Measurements from ENCODE around the gene MRFAP1L1. TPM values are rescaled to one million over a fixed set of nuclear protein-coding genes. Genes with fewer than 3 reads are reported as not detected.

Gene MRFAP1L1
- total RNA-seq, 1 donor from 2014 or later = 57.9 TPM

DNA sequence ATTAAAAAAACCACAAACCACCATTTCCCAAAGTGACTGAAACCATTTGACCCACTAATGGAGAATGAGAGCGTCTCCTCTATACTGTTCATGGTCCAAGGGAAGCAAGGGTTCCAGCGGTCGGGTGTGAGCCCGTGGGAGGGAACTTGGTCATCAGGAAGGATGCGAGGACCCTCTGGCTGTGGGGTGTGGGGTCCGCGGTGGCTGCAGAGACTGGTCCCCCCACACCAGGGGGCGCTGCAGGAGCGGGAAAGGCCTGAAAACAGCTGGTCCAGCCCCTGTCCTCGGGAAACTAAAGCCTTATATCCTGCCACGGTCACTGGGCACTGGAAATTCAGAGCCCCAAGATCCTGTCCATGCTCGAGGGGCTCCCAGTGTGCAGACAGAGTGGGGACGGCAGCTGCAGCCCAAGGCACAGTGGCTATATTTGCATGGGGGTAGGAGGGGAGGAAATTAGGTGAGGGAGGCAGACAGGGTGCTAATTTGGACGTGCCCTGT, 10.6 kb upstream of the MRFAP1L1 start:
- TF ChIP-seq, protein P1, sequence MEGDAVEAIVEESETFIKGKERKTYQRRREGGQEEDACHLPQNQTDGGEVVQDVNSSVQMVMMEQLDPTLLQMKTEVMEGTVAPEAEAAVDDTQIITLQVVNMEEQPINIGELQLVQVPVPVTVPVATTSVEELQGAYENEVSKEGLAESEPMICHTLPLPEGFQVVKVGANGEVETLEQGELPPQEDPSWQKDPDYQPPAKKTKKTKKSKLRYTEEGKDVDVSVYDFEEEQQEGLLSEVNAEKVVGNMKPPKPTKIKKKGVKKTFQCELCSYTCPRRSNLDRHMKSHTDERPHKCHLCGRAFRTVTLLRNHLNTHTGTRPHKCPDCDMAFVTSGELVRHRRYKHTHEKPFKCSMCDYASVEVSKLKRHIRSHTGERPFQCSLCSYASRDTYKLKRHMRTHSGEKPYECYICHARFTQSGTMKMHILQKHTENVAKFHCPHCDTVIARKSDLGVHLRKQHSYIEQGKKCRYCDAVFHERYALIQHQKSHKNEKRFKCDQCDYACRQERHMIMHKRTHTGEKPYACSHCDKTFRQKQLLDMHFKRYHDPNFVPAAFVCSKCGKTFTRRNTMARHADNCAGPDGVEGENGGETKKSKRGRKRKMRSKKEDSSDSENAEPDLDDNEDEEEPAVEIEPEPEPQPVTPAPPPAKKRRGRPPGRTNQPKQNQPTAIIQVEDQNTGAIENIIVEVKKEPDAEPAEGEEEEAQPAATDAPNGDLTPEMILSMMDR (IDR thresholded peaks at IDR 0.05; ENCODE audit: insufficient read depth, low read length, severe bottlenecking) = peak; percentile 94
- FAIRE-seq (no peak), DNase-seq (ENCODE audit: low read depth) (no peak)
- Histone ChIP-seq H3K4me3 (ENCODE audit: low read depth, low read length) (no peak overlapping the region), H3K27me3 (ENCODE audit: control insufficient read depth, insufficient read depth, low read length) (no peaks in the 10 kb centered on the region), H3K36me3 (ENCODE audit: control insufficient read depth, insufficient read depth, low read length) (no peaks in the 10 kb centered on the region)

DNA sequence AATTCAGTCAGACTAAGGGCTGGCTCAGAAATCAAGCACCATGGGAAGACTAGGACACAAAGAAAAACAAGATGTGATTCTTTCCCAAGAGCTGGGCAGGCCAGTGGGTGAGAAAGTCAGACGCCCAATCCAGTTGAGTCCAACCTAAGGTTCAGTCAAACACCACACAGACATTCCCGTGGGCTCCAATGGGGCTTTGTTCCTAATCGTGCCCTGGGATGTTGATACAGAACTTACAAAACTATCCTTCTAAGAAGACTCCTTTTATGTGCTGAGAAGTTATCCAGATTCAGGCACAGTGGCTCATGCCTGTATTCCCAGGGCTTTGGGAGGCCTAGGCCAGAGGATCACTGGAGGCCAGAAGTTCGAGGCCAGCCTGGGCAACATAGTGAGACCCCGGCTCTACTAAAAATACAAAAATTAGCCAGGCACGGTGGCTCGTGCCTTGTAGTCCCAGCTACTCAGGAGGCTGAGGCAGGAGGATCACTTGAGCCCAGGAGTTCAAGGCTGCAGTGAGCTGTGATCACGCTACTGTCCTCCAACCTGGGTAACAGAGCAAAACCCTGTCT, 10.0 kb upstream of the MRFAP1L1 start:
- no peak for DNase-seq (ENCODE audit: low read depth)
- TF ChIP-seq, protein P1 (IDR thresholded peaks at IDR 0.05; ENCODE audit: insufficient read depth, low read length, severe bottlenecking) = no peak

DNA sequence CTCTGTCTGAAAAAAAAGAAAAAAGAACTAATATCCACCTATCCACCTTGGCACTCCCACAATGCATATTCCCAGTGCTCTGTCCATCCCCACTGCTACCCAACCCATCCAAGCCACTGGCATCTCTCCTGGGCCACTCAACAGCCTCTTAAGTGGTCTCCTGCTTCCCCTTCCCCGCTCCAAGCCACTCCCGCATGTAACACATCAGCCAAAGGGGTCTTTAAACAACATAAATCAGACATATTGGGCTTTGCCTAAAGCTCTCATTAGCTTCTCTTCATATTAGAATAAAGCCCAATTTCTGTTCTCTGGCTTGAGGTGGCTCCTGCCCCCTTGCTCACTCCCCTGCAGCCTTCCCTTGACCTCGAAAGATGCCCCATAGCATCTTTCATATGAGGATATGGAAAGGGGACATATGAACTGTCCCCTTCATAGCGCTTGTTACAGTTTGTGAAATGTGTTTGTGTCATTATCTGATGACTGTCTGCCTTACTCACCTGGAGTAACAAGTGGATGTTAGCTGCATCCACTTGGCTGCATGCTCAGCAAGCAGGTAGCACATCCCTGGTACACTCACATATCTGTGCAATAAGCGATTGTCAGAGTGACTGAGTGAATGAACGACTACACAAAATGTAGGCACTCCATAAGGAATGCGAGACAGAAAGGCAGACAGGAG, 9.4 kb upstream of the MRFAP1L1 start:
- FAIRE-seq = no peak
- H3K27me3 ChIP-seq (ENCODE audit: control insufficient read depth, insufficient read depth, low read length) = no peaks in the 10 kb centered on the region
- no peak for DNase-seq (ENCODE audit: low read depth)
- TF ChIP-seq, protein P1 (IDR thresholded peaks at IDR 0.05; ENCODE audit: insufficient read depth, low read length, severe bottlenecking) = no peak
- no peak overlapping the region for H3K4me3 ChIP-seq (ENCODE audit: low read depth, low read length)
- H3K36me3 ChIP-seq (ENCODE audit: control insufficient read depth, insufficient read depth, low read length) = no peaks in the 10 kb centered on the region

More for the DNA sequence above, 10.0 kb upstream of the MRFAP1L1 start:
- Histone ChIP-seq H3K4me3 (ENCODE audit: low read depth, low read length) (no peak overlapping the region), H3K36me3 (ENCODE audit: control insufficient read depth, insufficient read depth, low read length) (no peaks in the 10 kb centered on the region), H3K27me3 (ENCODE audit: control insufficient read depth, insufficient read depth, low read length) (no peaks in the 10 kb centered on the region)
- no peak for FAIRE-seq

DNA sequence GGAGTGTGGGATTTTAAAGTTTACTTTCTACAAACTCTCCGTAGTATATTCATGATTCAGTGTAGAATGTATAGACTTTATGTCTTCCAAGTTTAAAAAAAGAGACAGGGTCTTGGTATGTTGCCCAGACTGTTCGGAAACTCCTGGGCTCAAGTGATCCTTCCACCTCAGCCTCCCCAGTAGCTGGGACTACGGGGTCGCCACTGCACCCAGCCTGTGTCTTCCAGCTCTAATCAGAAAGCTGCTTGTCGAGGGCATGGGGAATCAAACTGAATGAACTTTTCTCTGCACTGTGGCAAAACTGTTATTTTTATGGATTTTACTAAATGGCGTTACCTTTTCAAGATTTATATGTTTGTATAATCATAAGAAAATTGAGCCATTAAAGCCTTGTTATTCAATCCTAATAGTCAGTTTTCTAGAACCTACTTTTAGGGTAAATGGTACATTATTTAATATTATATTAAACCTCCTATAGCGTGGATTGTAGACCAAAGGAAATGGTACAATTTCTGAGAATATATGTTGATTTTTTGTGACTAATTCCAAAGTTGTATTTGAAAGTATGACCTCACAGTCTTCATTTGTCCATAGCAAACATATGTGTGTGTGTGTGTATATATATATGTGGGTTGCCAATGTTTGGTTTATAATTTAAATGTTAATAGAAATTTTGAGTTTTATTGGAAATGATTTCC, 7.4 kb upstream of the MRFAP1L1 start:
- Histone ChIP-seq H3K27me3 (ENCODE audit: control insufficient read depth, insufficient read depth, low read length) (no peaks in the 10 kb centered on the region), H3K4me3 (ENCODE audit: low read depth, low read length) (peak overlapping the region; percentile 96), H3K36me3 (ENCODE audit: control insufficient read depth, insufficient read depth, low read length) (no peaks in the 10 kb centered on the region)
- FAIRE-seq (no peak), DNase-seq (ENCODE audit: low read depth) (no peak)
- TF ChIP-seq, protein P1 (IDR thresholded peaks at IDR 0.05; ENCODE audit: insufficient read depth, low read length, severe bottlenecking) = no peak

DNA sequence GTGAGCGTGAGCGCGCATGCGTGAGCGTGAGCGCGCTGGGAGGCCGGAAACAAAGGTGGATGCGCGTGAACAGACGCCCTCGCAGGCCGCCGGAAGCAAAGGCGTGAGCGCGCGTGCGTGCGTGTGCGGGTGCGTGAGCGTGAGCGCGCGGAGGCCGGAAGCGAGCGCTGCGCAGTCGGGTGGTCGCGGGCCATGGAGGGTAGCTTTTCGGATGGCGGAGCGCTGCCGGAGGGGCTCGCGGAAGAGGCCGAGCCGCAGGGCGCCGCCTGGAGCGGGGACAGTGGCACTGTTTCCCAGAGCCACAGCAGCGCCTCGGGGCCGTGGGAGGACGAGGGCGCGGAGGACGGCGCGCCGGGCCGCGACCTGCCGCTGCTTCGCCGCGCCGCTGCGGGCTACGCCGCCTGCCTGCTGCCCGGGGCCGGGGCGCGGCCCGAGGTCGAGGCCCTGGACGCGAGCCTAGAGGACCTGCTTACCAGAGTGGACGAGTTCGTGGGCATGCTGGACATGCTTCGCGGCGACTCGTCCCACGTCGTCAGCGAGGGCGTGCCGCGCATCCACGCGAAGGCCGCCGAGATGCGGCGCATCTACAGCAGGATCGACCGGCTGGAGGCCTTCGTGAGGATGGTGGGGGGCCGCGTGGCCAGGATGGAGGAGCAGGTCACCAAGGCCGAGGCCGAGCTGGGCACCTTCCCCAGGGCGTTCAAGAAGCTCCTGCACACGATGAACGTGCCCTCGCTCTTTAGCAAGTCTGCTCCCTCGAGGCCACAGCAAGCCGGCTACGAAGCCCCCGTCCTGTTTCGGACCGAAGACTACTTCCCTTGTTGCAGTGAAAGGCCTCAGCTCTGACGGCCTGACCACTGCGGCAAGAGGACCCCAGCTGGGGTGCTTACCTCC, 6.6 kb upstream of the MRFAP1L1 start, which contains the start of gene BLOC1S4:
Gene BLOC1S4, plus strand, starts transcription at position 157 of the 894 bp plus-strand sequence. Its CDS starts 36 bp downstream, at position 193.
- FAIRE-seq = no peak
- DNase-seq (ENCODE audit: low read depth) = peak; percentile 82
- TF ChIP-seq, protein P1 (IDR thresholded peaks at IDR 0.05; ENCODE audit: insufficient read depth, low read length, severe bottlenecking) = peak; percentile 29
- no peaks in the 10 kb centered on the region for H3K36me3 ChIP-seq (ENCODE audit: control insufficient read depth, insufficient read depth, low read length)
- H3K4me3 ChIP-seq (ENCODE audit: low read depth, low read length) = peak within 1 kb of the TSS; percentile 96
- H3K27me3 ChIP-seq (ENCODE audit: control insufficient read depth, insufficient read depth, low read length) = no peaks in the 10 kb centered on the region
